ENCODE measurements around the gene GALNT1. TPM values are rescaled to one million over a fixed set of nuclear protein-coding genes. Genes with fewer than 3 reads are reported as not detected.

GALNT1 gene
- total and polyA plus RNA-seq, 7 experiments from 2014 or later: 20.9 to 42.0 (median 29.3) TPM

- CTCF ChIA-PET: no interaction called here
- Mint-ChIP-seq H3K27me3 (no peaks in the 10 kb centered on the region), H3K4me3 (no peak overlapping the region), H3K4me1 (peaks cover 11 to 31% (median 18%) of the 10 kb centered on the region in 7 donors), H3K36me3 (peaks cover 0 to 4% (median 0%) of the 10 kb centered on the region in 5 donors), H3K9me3 (no peaks in the 10 kb centered on the region), H3K27ac (no peak overlapping the region)
- Histone ChIP-seq H3K9me3 (ENCODE audit: control insufficient read depth in 2 of 3, low read length in 3 of 3) (no peaks in the 10 kb centered on the region), H3K27me3 (ENCODE audit: control insufficient read depth in 2 of 2, insufficient read depth in 2 of 2, low read length in 2 of 2) (no peaks in the 10 kb centered on the region), H3K4me1 (ENCODE audit: control insufficient read depth in 2 of 2, insufficient read depth in 2 of 2, low read length in 2 of 2) (peaks cover 7 to 16% of the 10 kb centered on the region in 2 donors), H3K27ac (ENCODE audit: low read depth, low read length) (peak overlapping the region; percentile 70), H3K4me3 (ENCODE audit: low read length) (no peak overlapping the region), H3K36me3 (ENCODE audit: control insufficient read depth in 2 of 3, insufficient read depth in 3 of 3, low read length in 3 of 3) (no peaks in the 10 kb centered on the region)
- intact Hi-C loops (cut with micrococcal nuclease): loop anchor here (1.0 to 5.0 kb wide), 6 partner anchors 7 to 449 kb away; partner anchors contain the start of genes INO80C (in 2 of the 2) and RPRD1A (in 1 of the 2)
- DNase-seq (no peak), ATAC-seq (no peak)
- POLR2A ChIA-PET: interaction anchor here (0.7 to 1.7 kb wide), 2 partner anchors 54 to 120 kb away, joined by 5 to 8 read pairs; partner anchors contain the start of gene INO80C
Observed at GRCh38 chr18:35617865-35618264, 36.3 kb downstream of the GALNT1 start.

- Mint-ChIP-seq H3K36me3 (peaks cover 0 to 4% (median 0%) of the 10 kb centered on the region in 5 donors), H3K27ac (no peak overlapping the region), H3K9me3 (no peaks in the 10 kb centered on the region), H3K4me3 (no peak overlapping the region), H3K4me1 (peaks cover 11 to 32% (median 18%) of the 10 kb centered on the region in 7 donors), H3K27me3 (no peaks in the 10 kb centered on the region)
- ChIA-PET CTCF (no interaction called here), POLR2A (interaction anchor here (0.7 kb wide), 2 partner anchors 10 to 54 kb away, joined by 3 to 5 read pairs; no protein-coding TSS in a partner anchor)
- H3K27me3 ChIP-seq (ENCODE audit: control insufficient read depth in 2 of 2, insufficient read depth in 2 of 2, low read length in 2 of 2): no peaks in the 10 kb centered on the region
- no peak overlapping the region for H3K4me3 ChIP-seq (ENCODE audit: low read length)
- intact Hi-C loops (cut with micrococcal nuclease): loop anchor here in 1 of 2 donors (5.0 kb wide), 1 partner anchor 449 kb away; the partner anchor contains the start of gene RPRD1A
- ATAC-seq (no peak), DNase-seq (no peak)
- no peak overlapping the region for H3K27ac ChIP-seq (ENCODE audit: low read depth, low read length)
- no peaks in the 10 kb centered on the region for H3K9me3 ChIP-seq (ENCODE audit: control insufficient read depth in 2 of 3, low read length in 3 of 3)
- H3K36me3 ChIP-seq (ENCODE audit: control insufficient read depth in 2 of 3, insufficient read depth in 3 of 3, low read length in 3 of 3): no peaks in the 10 kb centered on the region
- H3K4me1 ChIP-seq (ENCODE audit: control insufficient read depth in 2 of 2, insufficient read depth in 2 of 2, low read length in 2 of 2): peaks cover 10 to 20% of the 10 kb centered on the region in 2 donors
Observed at GRCh38 chr18:35618289-35618688, 36.7 kb downstream of the GALNT1 start.

DNA sequence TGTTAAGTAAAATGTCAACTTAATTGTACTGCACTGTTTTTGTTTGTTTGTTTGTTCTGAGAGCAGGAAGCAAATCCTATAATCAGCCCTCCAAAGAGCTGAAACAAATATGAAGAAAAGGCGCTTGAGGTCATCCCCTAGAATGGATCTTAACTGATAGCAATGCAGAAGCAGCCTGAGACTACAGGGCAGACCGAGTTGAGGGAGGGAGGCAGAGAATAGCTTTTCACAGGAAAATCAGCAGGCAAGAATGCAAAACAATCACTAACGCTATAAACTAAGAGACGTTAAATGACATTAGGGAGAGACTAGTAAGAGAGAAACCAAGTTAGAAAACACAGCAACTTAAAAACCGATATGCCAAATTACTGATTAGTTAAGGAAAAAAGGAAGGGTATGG lies 37.2 kb downstream of the GALNT1 start:
- H3K4me3 Mint-ChIP-seq: no peak overlapping the region
- Histone ChIP-seq H3K36me3 (ENCODE audit: control insufficient read depth in 2 of 3, insufficient read depth in 3 of 3, low read length in 3 of 3) (no peaks in the 10 kb centered on the region), H3K4me1 (ENCODE audit: control insufficient read depth in 2 of 2, insufficient read depth in 2 of 2, low read length in 2 of 2) (peaks cover 14 to 24% of the 10 kb centered on the region in 2 donors), H3K4me3 (ENCODE audit: low read length) (no peak overlapping the region), H3K27ac (ENCODE audit: low read depth, low read length) (no peak overlapping the region), H3K9me3 (ENCODE audit: control insufficient read depth in 2 of 3, low read length in 3 of 3) (no peaks in the 10 kb centered on the region), H3K27me3 (ENCODE audit: control insufficient read depth in 2 of 2, insufficient read depth in 2 of 2, low read length in 2 of 2) (no peaks in the 10 kb centered on the region)
- H3K4me1 Mint-ChIP-seq: peaks cover 15 to 34% (median 22%) of the 10 kb centered on the region in 7 donors
- DNase-seq: no peak
- H3K27me3 Mint-ChIP-seq: no peaks in the 10 kb centered on the region
- CTCF ChIA-PET: no interaction called here
- intact Hi-C loops (cut with micrococcal nuclease): loop anchor here in 1 of 2 donors (5.0 kb wide), 1 partner anchor 449 kb away; the partner anchor contains the start of gene RPRD1A
- H3K36me3 Mint-ChIP-seq: peaks cover 0 to 4% (median 0%) of the 10 kb centered on the region in 5 donors
- no peaks in the 10 kb centered on the region for H3K9me3 Mint-ChIP-seq
- ATAC-seq: no peak
- H3K27ac Mint-ChIP-seq: no peak overlapping the region
- POLR2A ChIA-PET: interaction anchor here (0.7 kb wide), 1 partner anchor 9 kb away, joined by 3 read pairs; no protein-coding TSS in a partner anchor

DNA sequence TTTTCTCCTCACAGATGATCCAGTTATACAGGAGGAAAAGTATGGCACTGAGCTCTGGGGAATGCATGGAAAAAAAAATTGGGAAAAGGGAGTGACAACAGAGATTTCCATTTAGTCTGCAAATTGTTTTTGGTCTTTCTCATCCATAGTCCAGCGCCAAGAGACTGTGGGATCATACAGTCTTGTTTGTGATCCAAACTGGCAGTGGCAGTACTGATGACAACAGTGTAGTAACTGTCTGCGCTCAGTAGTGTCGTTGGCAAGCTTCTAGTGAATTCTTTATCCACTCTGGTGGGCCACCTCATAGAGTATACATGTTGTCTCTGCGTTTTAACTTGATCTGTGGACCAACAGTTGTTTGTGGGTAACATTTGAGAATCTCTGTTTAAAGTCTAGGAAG lies 37.9 kb downstream of the GALNT1 start:
- H3K4me3 Mint-ChIP-seq: peak overlapping the region in 3 of 10 donors; percentile 10 to 53 (median 33)
- Histone ChIP-seq H3K4me1 (ENCODE audit: control insufficient read depth in 2 of 2, insufficient read depth in 2 of 2, low read length in 2 of 2) (peaks cover 19 to 32% of the 10 kb centered on the region in 2 donors), H3K27me3 (ENCODE audit: control insufficient read depth in 2 of 2, insufficient read depth in 2 of 2, low read length in 2 of 2) (no peaks in the 10 kb centered on the region), H3K27ac (ENCODE audit: low read depth, low read length) (no peak overlapping the region), H3K4me3 (ENCODE audit: low read length) (no peak overlapping the region), H3K36me3 (ENCODE audit: control insufficient read depth in 2 of 3, insufficient read depth in 3 of 3, low read length in 3 of 3) (no peaks in the 10 kb centered on the region), H3K9me3 (ENCODE audit: control insufficient read depth in 2 of 3, low read length in 3 of 3) (no peaks in the 10 kb centered on the region)
- no peaks in the 10 kb centered on the region for H3K27me3 Mint-ChIP-seq
- intact Hi-C loops (cut with micrococcal nuclease): loop anchor here in 1 of 2 donors (5.0 kb wide), 1 partner anchor 448 kb away; the partner anchor contains the start of gene RPRD1A
- ATAC-seq: no peak
- CTCF ChIA-PET: no interaction called here
- peaks cover 22 to 38% (median 30%) of the 10 kb centered on the region in 7 donors for H3K4me1 Mint-ChIP-seq
- H3K9me3 Mint-ChIP-seq: no peaks in the 10 kb centered on the region
- peak overlapping the region in 4 of 9 donors; percentile 46 to 79 (median 72) for H3K27ac Mint-ChIP-seq
- H3K36me3 Mint-ChIP-seq: peaks cover 0 to 4% (median 0%) of the 10 kb centered on the region in 5 donors
- POLR2A ChIA-PET: interaction anchor here (1.0 kb wide), 1 partner anchor 39 kb away, joined by 3 read pairs; no protein-coding TSS in a partner anchor
- DNase-seq: no peak

GRCh38 chr18:35619941-35620340 lies 38.4 kb downstream of the GALNT1 start:
- POLR2A ChIA-PET: interaction anchor here (1.0 kb wide), 1 partner anchor 39 kb away, joined by 3 read pairs; no protein-coding TSS in a partner anchor
- H3K27me3 Mint-ChIP-seq: no peaks in the 10 kb centered on the region
- intact Hi-C loops (cut with micrococcal nuclease): loop anchor here in 1 of 2 donors (5.0 kb wide), 1 partner anchor 447 kb away; the partner anchor contains the start of gene RPRD1A
- no peak overlapping the region for H3K4me3 ChIP-seq (ENCODE audit: low read length)
- ATAC-seq (no peak), DNase-seq (no peak)
- peaks cover 24 to 41% (median 32%) of the 10 kb centered on the region in 7 donors for H3K4me1 Mint-ChIP-seq
- no peaks in the 10 kb centered on the region for H3K9me3 ChIP-seq (ENCODE audit: control insufficient read depth in 2 of 3, low read length in 3 of 3)
- H3K36me3 ChIP-seq (ENCODE audit: control insufficient read depth in 2 of 3, insufficient read depth in 3 of 3, low read length in 3 of 3): no peaks in the 10 kb centered on the region
- H3K27ac Mint-ChIP-seq: peak overlapping the region in 4 of 9 donors; percentile 68 to 91 (median 78)
- H3K9me3 Mint-ChIP-seq: no peaks in the 10 kb centered on the region
- peaks cover 0 to 5% (median 0%) of the 10 kb centered on the region in 5 donors for H3K36me3 Mint-ChIP-seq
- H3K4me3 Mint-ChIP-seq: peak overlapping the region in 5 of 10 donors; percentile 10 to 55 (median 23)
- CTCF ChIA-PET: no interaction called here
- no peak overlapping the region for H3K27ac ChIP-seq (ENCODE audit: low read depth, low read length)
- H3K27me3 ChIP-seq (ENCODE audit: control insufficient read depth in 2 of 2, insufficient read depth in 2 of 2, low read length in 2 of 2): no peaks in the 10 kb centered on the region
- peaks cover 19 to 32% of the 10 kb centered on the region in 2 donors for H3K4me1 ChIP-seq (ENCODE audit: control insufficient read depth in 2 of 2, insufficient read depth in 2 of 2, low read length in 2 of 2)

- Mint-ChIP-seq H3K27ac (peak overlapping the region in 3 of 9 donors; percentile 3 to 8 (median 3)), H3K4me3 (no peak overlapping the region), H3K36me3 (peaks cover 0 to 13% (median 4%) of the 10 kb centered on the region in 5 donors), H3K27me3 (no peaks in the 10 kb centered on the region), H3K9me3 (peaks cover 0 to 1% (median 0%) of the 10 kb centered on the region in 11 donors), H3K4me1 (peaks cover 24 to 40% (median 28%) of the 10 kb centered on the region in 7 donors)
- POLR2A ChIA-PET: no interaction called here
- Histone ChIP-seq H3K4me3 (ENCODE audit: low read length) (no peak overlapping the region), H3K27me3 (ENCODE audit: control insufficient read depth in 2 of 2, insufficient read depth in 2 of 2, low read length in 2 of 2) (no peaks in the 10 kb centered on the region), H3K9me3 (ENCODE audit: control insufficient read depth in 2 of 3, low read length in 3 of 3) (no peaks in the 10 kb centered on the region), H3K36me3 (ENCODE audit: control insufficient read depth in 2 of 3, insufficient read depth in 3 of 3, low read length in 3 of 3) (no peaks in the 10 kb centered on the region), H3K27ac (ENCODE audit: low read depth, low read length) (no peak overlapping the region), H3K4me1 (ENCODE audit: control insufficient read depth in 2 of 2, insufficient read depth in 2 of 2, low read length in 2 of 2) (peaks cover 19 to 32% of the 10 kb centered on the region in 2 donors)
- DNase-seq (no peak), ATAC-seq (no peak)
- CTCF ChIA-PET: no interaction called here
- intact Hi-C loops (cut with micrococcal nuclease): no loop called here
Observed at GRCh38 chr18:35620765-35621164, 39.2 kb downstream of the GALNT1 start.

All from naive thymus-derived CD4-positive, alpha-beta T cell (primary cell).